Endothelial cell of umbilical vein (primary cell): Measurements from ENCODE around the gene XIRP2. TPM values are rescaled to one million over a fixed set of nuclear protein-coding genes. Genes with fewer than 3 reads are reported as not detected.

Experiments used
- BruUV-seq: library from RNA; stranded (reverse); fragments of 400-500 nt; replicated peaks from 2 replicates; lab custom pipeline; 2021; lab: Mats Ljungman, UMichigan
- CTCF ChIA-PET: fragments of 300-600, 350-600 bp; sonication (Branson Sonifier 250); formaldehyde crosslinking; loops from one replicate; lab custom pipeline; 2021; ENCODE audit warnings: antibody characterized with exemption, inconsistent platforms; lab: Charles Lee
- POLR2A ChIA-PET: fragments of 300-600, 350-600 bp; sonication (Branson Sonifier 250); formaldehyde crosslinking; loops from one replicate; lab custom pipeline; 2021; ENCODE audit warnings: antibody characterized with exemption, inconsistent platforms; lab: Charles Lee
- DNase-seq: peaks from one replicate; pipeline ENCODE4 v3.0.0-alpha.2; 2011; ENCODE audit warnings: low read depth, low spot score
- FAIRE-seq: peaks from 2 replicates; lab custom pipeline; 2011; peaks lifted over from hg19 to GRCh38; lab: Jason Lieb, UNC
- H2AFZ ChIP-seq: 2 replicates; pipeline ENCODE4 v1.6.0; 2012; ENCODE audit warnings: low read depth, low read length, control low read depth, inconsistent platforms
- H3K27ac ChIP-seq: 2 replicates; pipeline ENCODE4 v1.5.1; 2011; ENCODE audit warnings: low read depth, mild to moderate bottlenecking, control low read depth, low read length, moderate library complexity; ENCODE audit not compliant: insufficient read depth
- H3K27me3 ChIP-seq, 2 experiments: 2 replicates each; pipeline versions ENCODE4 v1.6.0 to v1.6.1; 2011; ENCODE audit warnings: low read length in 2 of 2, mixed read lengths in 1 of 2; ENCODE audit not compliant: control insufficient read depth in 2 of 2, insufficient read depth in 2 of 2
- H3K36me3 ChIP-seq, 2 experiments: 2 replicates in 1 of 2; 3 replicates in 1 of 2; pipeline ENCODE4 v1.5.1; 2011; ENCODE audit warnings: low read length in 2 of 2, mild to moderate bottlenecking in 1 of 2, moderate library complexity in 1 of 2; ENCODE audit not compliant: control insufficient read depth in 2 of 2, insufficient read depth in 2 of 2; ENCODE audit errors: extremely low read depth in 1 of 2
- H3K4me1 ChIP-seq: 3 replicates; pipeline ENCODE4 v1.5.1; 2011; ENCODE audit warnings: mild to moderate bottlenecking, low read length; ENCODE audit not compliant: control insufficient read depth, insufficient read depth; ENCODE audit errors: extremely low read depth
- H3K4me2 ChIP-seq: 2 replicates; pipeline ENCODE4 v1.6.1; 2011; ENCODE audit warnings: low read length, control low read depth, mixed read lengths; ENCODE audit not compliant: insufficient read depth
- H3K4me3 ChIP-seq, 3 experiments: fragments of 200-600 bp in 1 of 3; sonication (generic), shearing (Covaris generic) in 1 of 3; replicated peaks in 1 of 3; 2 replicates each; pipeline ENCODE4 v1.5.1; 2011 to 2016; ENCODE audit warnings: control low read depth in 3 of 3, low read length in 3 of 3, mild to moderate bottlenecking in 2 of 3, inconsistent platforms in 1 of 3, low read depth in 1 of 3, moderate library complexity in 1 of 3; ENCODE audit not compliant: insufficient read depth in 1 of 3
- H3K79me2 ChIP-seq: 2 replicates; pipeline ENCODE4 v1.6.0; 2012; ENCODE audit warnings: low read length, inconsistent platforms; ENCODE audit not compliant: control insufficient read depth, insufficient read depth
- H3K9ac ChIP-seq: replicated peaks from 2 replicates; pipeline ENCODE3; 2011; ENCODE audit warnings: low read length, control low read depth; ENCODE audit not compliant: insufficient read depth; ENCODE audit errors: extremely low read depth
- H3K9me1 ChIP-seq: replicated peaks from 3 replicates; pipeline ENCODE4 v1.6.0; 2011; ENCODE audit warnings: mild to moderate bottlenecking, low read length; ENCODE audit not compliant: control insufficient read depth, insufficient read depth; ENCODE audit errors: extremely low read depth
- H3K9me3 ChIP-seq: replicated peaks from 2 replicates; pipeline ENCODE4 v1.5.1; 2012; ENCODE audit warnings: low read length, inconsistent platforms; ENCODE audit not compliant: control insufficient read depth, insufficient read depth
- H4K20me1 ChIP-seq: replicated peaks from 2 replicates; pipeline ENCODE3; 2011; ENCODE audit warnings: mild to moderate bottlenecking, low read length; ENCODE audit not compliant: control insufficient read depth, insufficient read depth; ENCODE audit errors: extremely low read depth
- EZH2 ChIP-seq: IDR thresholded peaks from 2 replicates; pipeline ENCODE4 v1.6.1; 2012; ENCODE audit warnings: borderline replicate concordance, low read depth, mild to moderate bottlenecking, moderate library complexity, low read length, inconsistent platforms; ENCODE audit not compliant: severe bottlenecking
- FOS ChIP-seq: IDR thresholded peaks from 2 replicates; pipeline ENCODE4 v1.6.1; 2011; ENCODE audit warnings: mild to moderate bottlenecking, low read length, moderate library complexity, borderline replicate concordance; ENCODE audit not compliant: insufficient read depth
- GATA2 ChIP-seq: IDR thresholded peaks from 2 replicates; pipeline ENCODE4 v1.7.0; 2011; ENCODE audit warnings: low read depth, mild to moderate bottlenecking, moderate library complexity, mixed read lengths, low read length; ENCODE audit not compliant: insufficient read length, insufficient read depth
- JUN ChIP-seq: IDR thresholded peaks from 2 replicates; pipeline ENCODE4 v1.6.1; 2011; ENCODE audit warnings: borderline replicate concordance, low read depth; ENCODE audit not compliant: insufficient read length, insufficient read depth
- MYC ChIP-seq: IDR thresholded peaks from one replicate; pipeline ENCODE4 v1.6.1; 2011; ENCODE audit warnings: mild to moderate bottlenecking, low read depth, low read length
- POLR2A ChIP-seq: IDR thresholded peaks from 2 replicates; pipeline ENCODE4 v1.6.1; 2012; ENCODE audit warnings: low read depth, mild to moderate bottlenecking, control low read depth, low read length
- POLR2AphosphoS5 ChIP-seq: IDR thresholded peaks from 2 replicates; pipeline ENCODE4 v1.6.1; 2012; ENCODE audit warnings: low read depth, mild to moderate bottlenecking, control low read depth, low read length, moderate library complexity; ENCODE audit not compliant: insufficient read depth
- dilution Hi-C: fragments of 300-500 bp; cut with MboI; formaldehyde crosslinking; loops from one replicate; pipeline ENCODE4 v1.15.0; 2019; ENCODE audit warnings: low sequenced_read_pairs; ENCODE audit not compliant: extremely low pct_ligation_motif_present
- intact Hi-C: fragments of 100-400 bp; cut with micrococcal nuclease; formaldehyde crosslinking; loops from one replicate; pipeline ENCODE4 v1.10.0; 2022
- polyA plus RNA-seq, 4 experiments: library from polyadenylated mRNA; depleted of rRNA in 3 of 4; stranded (reverse) in 3 of 4; unstranded in 1 of 4; fragments of >200 nt; gene quantifications; 2 replicates each; pipeline versions ENCODE4 v1.2.1 to v1.2.3, GENCODE V29; 2011 to 2012; ENCODE audit warnings: missing spikeins in 1 of 4
- total RNA-seq: library from RNA; stranded (reverse); gene quantifications from 2 replicates; pipeline ENCODE4 v1.2.3, GENCODE V29; 2021
- TF ChIP-seq, protein P1 (sequence below): IDR thresholded peaks from 2 replicates; pipeline ENCODE4 v1.6.1; 2011; ENCODE audit not compliant: insufficient read depth, insufficient read length
- TF ChIP-seq, protein P2 (sequence below), 2 donors: IDR thresholded peaks; 1 replicate in 1 of 2; 2 replicates in 1 of 2; pipeline ENCODE4 v1.5.1; 2011; ENCODE audit warnings: low read length in 2 of 2, mild to moderate bottlenecking in 2 of 2, moderate library complexity in 2 of 2, control low read depth in 1 of 2, inconsistent platforms in 1 of 2, low read depth in 1 of 2; ENCODE audit not compliant: insufficient read depth in 1 of 2; ENCODE audit errors: extremely low read depth in 1 of 2

Gene XIRP2
- total and polyA plus RNA-seq, 2 donors (not counting 3 experiments of a cell fraction or from before 2014, with no cell fraction given) = 0.08 to 0.66 TPM

DNA sequence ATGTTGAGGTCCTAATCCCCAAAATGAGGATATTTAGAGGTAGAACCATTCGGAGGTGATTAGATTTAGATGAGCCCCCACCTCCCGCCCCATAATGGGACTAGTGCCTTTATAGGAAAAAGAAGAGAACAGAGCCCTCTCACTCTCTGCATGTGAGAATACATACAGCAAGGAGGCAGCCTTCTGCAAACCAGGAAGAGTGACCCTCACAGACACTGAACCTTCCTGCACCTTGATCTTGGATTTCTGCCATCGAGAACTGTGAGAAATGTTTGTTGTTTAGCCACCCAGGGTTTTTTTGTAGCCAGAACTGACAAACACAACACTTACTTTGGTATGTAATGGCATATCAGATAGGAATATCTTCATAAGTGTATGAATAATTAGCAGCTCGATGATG, 83.7 kb downstream of the XIRP2 start:
- no peaks in the 10 kb centered on the region for H4K20me1 ChIP-seq
- no peaks in the 10 kb centered on the region for H3K36me3 ChIP-seq
- H3K9me3 ChIP-seq = peaks cover 2% of the 10 kb centered on the region
- intact Hi-C loops (no loop called here), dilution Hi-C loops (no loop called here)
- CTCF ChIA-PET = no interaction called here
- H3K4me1 ChIP-seq = no peaks in the 10 kb centered on the region
- no peaks in the 10 kb centered on the region for H3K79me2 ChIP-seq
- DNase-seq (no peak), FAIRE-seq (no peak)
- POLR2A ChIA-PET = no interaction called here
- BruUV-seq = no TSS peak
- TF ChIP-seq JUN (no peak), POLR2AphosphoS5 (no peak), GATA2 (no peak), MYC (no peak), POLR2A (no peak), EZH2 (no peak), FOS (no peak)
- TF ChIP-seq, protein P1, sequence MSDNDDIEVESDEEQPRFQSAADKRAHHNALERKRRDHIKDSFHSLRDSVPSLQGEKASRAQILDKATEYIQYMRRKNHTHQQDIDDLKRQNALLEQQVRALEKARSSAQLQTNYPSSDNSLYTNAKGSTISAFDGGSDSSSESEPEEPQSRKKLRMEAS = no peak
- TF ChIP-seq, protein P2, sequence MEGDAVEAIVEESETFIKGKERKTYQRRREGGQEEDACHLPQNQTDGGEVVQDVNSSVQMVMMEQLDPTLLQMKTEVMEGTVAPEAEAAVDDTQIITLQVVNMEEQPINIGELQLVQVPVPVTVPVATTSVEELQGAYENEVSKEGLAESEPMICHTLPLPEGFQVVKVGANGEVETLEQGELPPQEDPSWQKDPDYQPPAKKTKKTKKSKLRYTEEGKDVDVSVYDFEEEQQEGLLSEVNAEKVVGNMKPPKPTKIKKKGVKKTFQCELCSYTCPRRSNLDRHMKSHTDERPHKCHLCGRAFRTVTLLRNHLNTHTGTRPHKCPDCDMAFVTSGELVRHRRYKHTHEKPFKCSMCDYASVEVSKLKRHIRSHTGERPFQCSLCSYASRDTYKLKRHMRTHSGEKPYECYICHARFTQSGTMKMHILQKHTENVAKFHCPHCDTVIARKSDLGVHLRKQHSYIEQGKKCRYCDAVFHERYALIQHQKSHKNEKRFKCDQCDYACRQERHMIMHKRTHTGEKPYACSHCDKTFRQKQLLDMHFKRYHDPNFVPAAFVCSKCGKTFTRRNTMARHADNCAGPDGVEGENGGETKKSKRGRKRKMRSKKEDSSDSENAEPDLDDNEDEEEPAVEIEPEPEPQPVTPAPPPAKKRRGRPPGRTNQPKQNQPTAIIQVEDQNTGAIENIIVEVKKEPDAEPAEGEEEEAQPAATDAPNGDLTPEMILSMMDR (IDR thresholded peaks at IDR 0.05; ENCODE audit: extremely low read depth in 1 of 2, insufficient read depth in 1 of 2, low read depth in 1 of 2, low read length in 2 of 2) = no peak
- H3K27ac ChIP-seq = no peak overlapping the region
- no peak overlapping the region for H3K4me2 ChIP-seq
- H3K4me3 ChIP-seq = no peak overlapping the region
- no peak overlapping the region for H3K9ac ChIP-seq
- H2AFZ ChIP-seq = no peak overlapping the region
- no peaks in the 10 kb centered on the region for H3K9me1 ChIP-seq
- H3K27me3 ChIP-seq = no peaks in the 10 kb centered on the region
